B cell (primary cell): Measurements from ENCODE around the gene PDE4DIP. TPM values are rescaled to one million over a fixed set of nuclear protein-coding genes. Genes with fewer than 3 reads are reported as not detected.
"Not testable (repeated sequence)": the region's sequence is repeated elsewhere in the genome, so short reads cannot be mapped to it uniquely, and the experiment has no call there.

Experiments
- ATAC-seq: fragments of 200-7000 bp; cut with Tn5 transposase; one replicate; pipeline ENCODE4 v1.10.0; 2021; ENCODE audit warnings: low read depth, mild to moderate bottlenecking, moderate number of reproducible peaks, moderate library complexity
- CTCF ChIA-PET: fragments of 350-600 bp; sonication (Branson Sonifier 250); formaldehyde crosslinking; loops from one replicate; lab custom pipeline; 2021; ENCODE audit warnings: antibody characterized with exemption, inconsistent platforms; lab: Charles Lee
- POLR2A ChIA-PET: fragments of 350-600 bp; sonication (Branson Sonifier 250); formaldehyde crosslinking; loops from one replicate; lab custom pipeline; 2021; ENCODE audit warnings: antibody characterized with exemption; lab: Charles Lee
- DNase-seq: peaks from one replicate; pipeline ENCODE4 v3.0.0; 2013
- H2AFZ ChIP-seq: 2 replicates; pipeline ENCODE4 v1.6.1; 2012; ENCODE audit warnings: mild to moderate bottlenecking, low read depth, low read length; ENCODE audit not compliant: insufficient read depth, poor library complexity, severe bottlenecking
- H3K27ac ChIP-seq, 2 donors: 1 replicate in 1 of 2; 2 replicates in 1 of 2; pipeline ENCODE4 v1.5.1; 2012 to 2013; ENCODE audit warnings: low read length in 2 of 2, mild to moderate bottlenecking in 2 of 2, moderate library complexity in 1 of 2
- H3K27me3 ChIP-seq, 4 experiments: fragments of 200-600 bp in 1 of 4; sonication (generic) in 1 of 4; replicated peaks in 1 of 4; 1 replicate in 2 of 4; 2 replicates in 2 of 4; pipeline versions ENCODE4 v1.6.1 to v1.7.0; 2013 to 2016; ENCODE audit warnings: low read length in 3 of 4, mild to moderate bottlenecking in 2 of 4, mixed read lengths in 1 of 4, moderate library complexity in 1 of 4; ENCODE audit not compliant: insufficient read depth in 4 of 4, control insufficient read depth in 3 of 4; ENCODE audit errors: control extremely low read depth in 1 of 4
- H3K36me3 ChIP-seq, 2 experiments: replicated peaks in 1 of 2; 1 replicate in 1 of 2; 2 replicates in 1 of 2; pipeline versions ENCODE4 v1.6.1 to v1.7.1; 2013; ENCODE audit warnings: low read length in 1 of 2; ENCODE audit not compliant: insufficient read depth in 2 of 2, control insufficient read depth in 1 of 2; ENCODE audit errors: control extremely low read depth in 1 of 2, extremely low read depth in 1 of 2
- H3K4me1 ChIP-seq, 2 donors: fragments of 200-600 bp in 1 of 2; sonication (generic) in 1 of 2; 1 replicate in 1 of 2; 2 replicates in 1 of 2; pipeline versions ENCODE4 v1.5.1 to v1.6.1; 2013 to 2017; ENCODE audit warnings: low read length in 2 of 2; ENCODE audit not compliant: control insufficient read depth in 2 of 2, insufficient read depth in 2 of 2
- H3K4me2 ChIP-seq: replicated peaks from 2 replicates; pipeline ENCODE3; 2012; ENCODE audit warnings: mild to moderate bottlenecking, low read depth, low read length; ENCODE audit not compliant: poor library complexity, severe bottlenecking
- H3K4me3 ChIP-seq, 5 experiments: fragments of 200-600 bp in 1 of 5; sonication (generic) in 1 of 5; 1 replicate in 3 of 5; 2 replicates in 2 of 5; pipeline versions ENCODE4 v1.5.1 to v1.7.0; 2011 to 2016; ENCODE audit warnings: low read length in 4 of 5, mild to moderate bottlenecking in 4 of 5, low read depth in 2 of 5, control low read depth in 1 of 5, moderate library complexity in 1 of 5; ENCODE audit not compliant: insufficient read depth in 1 of 5; ENCODE audit errors: control extremely low read depth in 1 of 5, extremely low read depth in 1 of 5
- H3K79me2 ChIP-seq: fragments of 200-600 bp; sonication (generic); one replicate; pipeline ENCODE4 v1.6.0; 2016; ENCODE audit warnings: low read length; ENCODE audit not compliant: control insufficient read depth, insufficient read depth
- H3K9ac ChIP-seq: fragments of 200-600 bp; sonication (generic); 2 replicates; pipeline ENCODE4 v1.6.1; 2017; ENCODE audit warnings: mild to moderate bottlenecking, low read length, moderate library complexity
- H3K9me3 ChIP-seq, 3 donors: one replicate each; pipeline versions ENCODE4 v1.6.1 to v1.7.1; 2013; ENCODE audit warnings: low read length in 2 of 3; ENCODE audit not compliant: control insufficient read depth in 2 of 3, insufficient read depth in 1 of 3; ENCODE audit errors: control extremely low read depth in 1 of 3
- H4K20me1 ChIP-seq: 2 replicates; pipeline ENCODE4 v1.6.0; 2012; ENCODE audit warnings: mild to moderate bottlenecking, low read length; ENCODE audit not compliant: insufficient read depth, control insufficient read depth, poor library complexity, severe bottlenecking
- H3K27ac Mint-ChIP-seq: one replicate; pipeline ENCODE4 v1.8.0; 2021; ENCODE audit warnings: mixed read lengths
- H3K27me3 Mint-ChIP-seq: one replicate; pipeline ENCODE4 v1.8.0; 2021; ENCODE audit warnings: mixed read lengths
- H3K4me1 Mint-ChIP-seq: one replicate; pipeline ENCODE4 v1.8.0; 2021; ENCODE audit warnings: mixed read lengths
- H3K4me3 Mint-ChIP-seq: one replicate; pipeline ENCODE4 v1.8.0; 2021; ENCODE audit warnings: mixed read lengths
- H3K9me3 Mint-ChIP-seq: one replicate; pipeline ENCODE4 v1.8.0; 2022; ENCODE audit warnings: mixed read lengths; ENCODE audit not compliant: insufficient read depth
- WGBS: methylation state at CpG from one replicate; pipeline ENCODE4 v1.1.5; 2013; ENCODE audit warnings: missing lambda C conversion rate; ENCODE audit not compliant: insufficient coverage; 5-methylcytosine and 5-hydroxymethylcytosine counted together
- intact Hi-C: fragments of 100-400 bp; cut with micrococcal nuclease; formaldehyde crosslinking; loops from one replicate; pipeline ENCODE4 v1.10.0; 2022
- polyA minus RNA-seq: library from RNA; depleted of rRNA, polyadenylated mRNA; stranded (reverse); fragments of >200 nt; gene quantifications from 2 replicates; pipeline ENCODE4 v1.2.3, GENCODE V29; 2012
- polyA plus RNA-seq: library from polyadenylated mRNA; depleted of rRNA; stranded (reverse); fragments of >200 nt; gene quantifications from 2 replicates; pipeline ENCODE4 v1.2.3, GENCODE V29; 2012
- total RNA-seq, 2 donors: library from RNA; stranded (reverse); fragments of 120-200 nt in 1 of 2; gene quantifications; 1 replicate in 1 of 2; 2 replicates in 1 of 2; pipeline versions ENCODE4 v1.2.3 to v1.2.4, GENCODE V29; 2013 to 2022

Gene PDE4DIP
- total RNA-seq = 63.9 and 72.5 TPM in 2 replicates
- total RNA-seq (2013) = 54.1 TPM
- 13.9 and 18.4 TPM in 2 replicates for polyA plus RNA-seq
- polyA minus RNA-seq = 29.8 and 30.5 TPM in 2 replicates

DNA sequence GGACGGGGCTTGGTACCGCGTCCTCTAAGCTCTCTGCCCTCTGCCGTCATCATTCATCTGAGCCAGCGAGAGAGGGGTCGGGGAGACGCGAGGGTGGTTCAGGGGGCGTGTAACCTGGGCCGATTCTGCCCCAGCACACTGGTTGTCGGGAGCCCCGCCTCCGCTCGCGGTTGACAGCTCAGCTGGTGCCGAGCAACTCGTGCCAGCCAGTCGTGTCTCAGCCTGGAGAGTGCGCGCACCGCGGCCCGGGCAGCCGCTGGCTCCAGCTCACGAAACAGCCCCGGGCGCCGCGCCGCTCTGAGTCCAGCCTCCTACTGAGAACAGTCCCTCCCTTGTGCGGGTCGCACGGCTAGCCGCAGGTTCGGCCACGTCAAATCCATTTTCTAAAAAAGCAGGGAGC, at the start of gene PDE4DIP:
Gene PDE4DIP, plus strand, starts transcription at position 209 of the 400 bp plus-strand sequence. CDS start 347 bp downstream, outside the sequence.
- POLR2A ChIA-PET, H3K4me3 ChIP-seq, H4K20me1 ChIP-seq, H3K36me3 ChIP-seq, CTCF ChIA-PET, H3K27me3 ChIP-seq, H2AFZ ChIP-seq, H3K4me1 ChIP-seq, H3K27ac Mint-ChIP-seq, H3K9me3 ChIP-seq, H3K79me2 ChIP-seq, intact Hi-C loops, DNase-seq, H3K4me1 Mint-ChIP-seq, H3K27ac ChIP-seq, H3K4me2 ChIP-seq, H3K27me3 Mint-ChIP-seq, H3K9ac ChIP-seq, H3K9me3 Mint-ChIP-seq: not testable (repeated sequence)
- peak within 1 kb of the TSS; percentile 74 for H3K4me3 Mint-ChIP-seq
- ATAC-seq = peak; percentile 94
- WGBS = 0% methylated on average over 1 of the region's 36 CpGs

- H3K27ac Mint-ChIP-seq, ATAC-seq, H3K9me3 Mint-ChIP-seq, H3K27ac ChIP-seq, H4K20me1 ChIP-seq, POLR2A ChIA-PET, intact Hi-C loops, H3K4me1 Mint-ChIP-seq, H3K27me3 ChIP-seq, H3K4me3 Mint-ChIP-seq, H3K79me2 ChIP-seq, H3K36me3 ChIP-seq, H3K4me3 ChIP-seq, H3K4me1 ChIP-seq, CTCF ChIA-PET, H3K4me2 ChIP-seq, H2AFZ ChIP-seq, H3K9me3 ChIP-seq, H3K9ac ChIP-seq, DNase-seq, H3K27me3 Mint-ChIP-seq: not testable (repeated sequence)
- no CpG with 5 or more reads among the region's 50 CpGs for WGBS
Observed at GRCh38 chr1:148808268-148808928, 35.8 kb upstream of the PDE4DIP start.

DNA sequence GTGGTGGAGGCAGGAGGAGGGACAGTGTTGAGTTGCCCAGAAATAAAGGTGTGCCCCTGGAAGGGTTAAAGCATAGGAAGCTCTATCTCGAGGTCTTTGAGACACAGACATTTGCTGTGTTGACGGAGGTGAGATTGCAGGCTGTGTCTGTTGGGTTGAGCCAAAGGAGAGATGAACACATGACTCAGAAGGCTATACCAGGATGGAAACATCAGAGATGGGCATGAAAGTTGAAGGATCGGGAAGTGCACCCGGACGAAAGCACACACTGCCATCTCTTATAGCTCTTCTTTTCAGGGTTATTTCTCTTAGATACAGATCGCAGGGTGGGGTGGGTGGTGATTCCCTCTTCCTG, 35.3 kb upstream of the PDE4DIP start:
- H2AFZ ChIP-seq, H4K20me1 ChIP-seq, H3K9ac ChIP-seq, H3K27ac ChIP-seq, H3K4me3 Mint-ChIP-seq, intact Hi-C loops, H3K4me2 ChIP-seq, H3K9me3 Mint-ChIP-seq, H3K27ac Mint-ChIP-seq, H3K27me3 ChIP-seq, POLR2A ChIA-PET, H3K4me1 Mint-ChIP-seq, DNase-seq, ATAC-seq, H3K9me3 ChIP-seq, H3K27me3 Mint-ChIP-seq, H3K4me1 ChIP-seq, H3K4me3 ChIP-seq, H3K79me2 ChIP-seq, H3K36me3 ChIP-seq, CTCF ChIA-PET: not testable (repeated sequence)
- WGBS = no CpG with 5 or more reads among the region's 6 CpGs

GRCh38 chr1:148822180-148822579, 22.0 kb upstream of the PDE4DIP start:
- H3K4me3 ChIP-seq, H3K27me3 ChIP-seq, H3K4me3 Mint-ChIP-seq, intact Hi-C loops, H3K4me2 ChIP-seq, CTCF ChIA-PET, POLR2A ChIA-PET, H3K9me3 Mint-ChIP-seq, DNase-seq, H3K9ac ChIP-seq, H3K27ac ChIP-seq, H2AFZ ChIP-seq, H3K4me1 ChIP-seq, H3K4me1 Mint-ChIP-seq, H3K79me2 ChIP-seq, H4K20me1 ChIP-seq, H3K36me3 ChIP-seq, H3K9me3 ChIP-seq, ATAC-seq, H3K27me3 Mint-ChIP-seq, H3K27ac Mint-ChIP-seq: not testable (repeated sequence)
- no CpG with 5 or more reads among the region's 7 CpGs for WGBS
